ENCODE results near the gene RTTN. TPM values are rescaled to one million over a fixed set of nuclear protein-coding genes. Genes with fewer than 3 reads are reported as not detected.

RTTN gene
- total and polyA plus RNA-seq, 2 of the 4 experiments (the other 2 are of a cell fraction), result 5.8 to 19.9 TPM

DNA sequence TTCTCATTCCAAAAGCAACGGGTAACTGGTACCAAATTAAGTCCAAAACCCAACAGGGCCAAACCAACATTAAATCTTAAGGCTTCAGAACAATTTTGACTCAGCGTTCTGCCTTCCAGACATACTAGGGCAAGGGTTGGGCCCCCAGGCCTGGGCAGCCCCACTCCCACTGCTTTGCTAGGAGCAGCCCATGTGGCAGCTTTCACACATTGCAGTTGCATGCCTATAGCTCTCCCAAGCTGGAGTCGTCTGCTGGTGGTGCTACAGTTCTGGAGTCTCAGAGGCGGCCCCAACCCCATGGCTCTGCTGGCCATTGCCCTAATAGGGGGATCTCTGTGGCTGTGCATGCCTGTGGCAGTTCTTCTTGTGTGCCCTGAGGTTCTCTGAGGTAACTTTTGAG is 220.2 kb downstream of the RTTN start:
- intact Hi-C loops (cut with micrococcal nuclease) (no loop called here), in situ Hi-C loops (cut with MboI; ENCODE audit: low sequenced_read_pairs) (no loop called here), dilution Hi-C loops (cut with HindIII; ENCODE audit: low sequenced_read_pairs, unreplicated experiment) (no loop called here)
- Histone ChIP-seq H3K9me1 (ENCODE audit: insufficient read depth, low read length) (no peaks in the 10 kb centered on the region), H3K4ac (ENCODE audit: low read depth, low read length) (no peak overlapping the region), H3K9ac (ENCODE audit: low read depth, low read length) (no peak overlapping the region), H3K27ac (ENCODE audit: insufficient read depth, low read length) (no peak overlapping the region), H2BK5ac (ENCODE audit: low read depth, low read length, poor library complexity, severe bottlenecking) (no peak overlapping the region), H3K36me3 (ENCODE audit: control insufficient read depth, insufficient read depth, low read length) (no peaks in the 10 kb centered on the region), H4K5ac (ENCODE audit: low read depth, low read length) (no peak overlapping the region), H3K4me3 (ENCODE audit: insufficient read depth, low read depth, low read length) (no peak overlapping the region), H2AFZ (replicated peaks; ENCODE audit: low read length, poor library complexity) (no peak overlapping the region), H3K14ac (replicated peaks; ENCODE audit: low read depth, low read length) (no peak overlapping the region), H3K27me3 (ENCODE audit: control insufficient read depth, insufficient read depth, low read length) (no peaks in the 10 kb centered on the region), H4K91ac (ENCODE audit: insufficient read depth, low read depth, low read length) (no peak overlapping the region), H4K20me1 (ENCODE audit: insufficient read depth, low read length) (no peaks in the 10 kb centered on the region), H2AK9ac (replicated peaks; ENCODE audit: low read depth, low read length, poor library complexity) (no peak overlapping the region), H3K56ac (ENCODE audit: extremely low read depth, insufficient read depth, low read length) (no peak overlapping the region), H4K8ac (ENCODE audit: low read depth in 2 of 2, low read length in 2 of 2) (no peak overlapping the region), H3K4me2 (ENCODE audit: low read depth, low read length) (no peak overlapping the region), H2BK15ac (ENCODE audit: low read depth, low read length) (no peak overlapping the region), H3K18ac (ENCODE audit: low read depth, low read length) (no peak overlapping the region), H2AK5ac (ENCODE audit: low read depth, low read length) (no peak overlapping the region), H2BK20ac (ENCODE audit: low read depth, low read length) (no peak overlapping the region), H3K79me1 (ENCODE audit: low read depth in 1 of 2, low read length in 2 of 2) (no peaks in the 10 kb centered on the region), H2BK120ac (ENCODE audit: low read depth, low read length) (no peak overlapping the region), H3K4me1 (ENCODE audit: control insufficient read depth, insufficient read depth, low read length) (no peaks in the 10 kb centered on the region), H3K23ac (ENCODE audit: low read depth, low read length) (no peak overlapping the region), H3K9me3 (ENCODE audit: control insufficient read depth, insufficient read depth, low read length) (no peaks in the 10 kb centered on the region)
- no peak for TF ChIP-seq MAZ (IDR thresholded peaks at IDR 0.05; ENCODE audit: borderline replicate concordance, low read depth, low read length)
- TF ChIP-seq POLR2A (IDR thresholded peaks at IDR 0.05; ENCODE audit: low read depth, low read length), result no peak
- no peak for TF ChIP-seq FOS (IDR thresholded peaks at IDR 0.05; ENCODE audit: low read depth, low read length)
- TF ChIP-seq MAFK (IDR thresholded peaks at IDR 0.05; ENCODE audit: low read depth, low read length), result no peak
- TF ChIP-seq, protein P1, sequence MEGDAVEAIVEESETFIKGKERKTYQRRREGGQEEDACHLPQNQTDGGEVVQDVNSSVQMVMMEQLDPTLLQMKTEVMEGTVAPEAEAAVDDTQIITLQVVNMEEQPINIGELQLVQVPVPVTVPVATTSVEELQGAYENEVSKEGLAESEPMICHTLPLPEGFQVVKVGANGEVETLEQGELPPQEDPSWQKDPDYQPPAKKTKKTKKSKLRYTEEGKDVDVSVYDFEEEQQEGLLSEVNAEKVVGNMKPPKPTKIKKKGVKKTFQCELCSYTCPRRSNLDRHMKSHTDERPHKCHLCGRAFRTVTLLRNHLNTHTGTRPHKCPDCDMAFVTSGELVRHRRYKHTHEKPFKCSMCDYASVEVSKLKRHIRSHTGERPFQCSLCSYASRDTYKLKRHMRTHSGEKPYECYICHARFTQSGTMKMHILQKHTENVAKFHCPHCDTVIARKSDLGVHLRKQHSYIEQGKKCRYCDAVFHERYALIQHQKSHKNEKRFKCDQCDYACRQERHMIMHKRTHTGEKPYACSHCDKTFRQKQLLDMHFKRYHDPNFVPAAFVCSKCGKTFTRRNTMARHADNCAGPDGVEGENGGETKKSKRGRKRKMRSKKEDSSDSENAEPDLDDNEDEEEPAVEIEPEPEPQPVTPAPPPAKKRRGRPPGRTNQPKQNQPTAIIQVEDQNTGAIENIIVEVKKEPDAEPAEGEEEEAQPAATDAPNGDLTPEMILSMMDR (conservative IDR thresholded peaks at IDR 0.05; ENCODE audit: low read depth, low read length), result no peak
- TF ChIP-seq RCOR1 (IDR thresholded peaks at IDR 0.05; ENCODE audit: insufficient replicate concordance, low read length), result no peak
- TF ChIP-seq SMC3 (IDR thresholded peaks at IDR 0.05; ENCODE audit: low read depth, low read length), result no peak
- TF ChIP-seq CEBPB (IDR thresholded peaks at IDR 0.05; ENCODE audit: low read depth, low read length), result no peak
- TF ChIP-seq CHD1 (IDR thresholded peaks at IDR 0.05; ENCODE audit: low read depth, low read length), result no peak
- no peak for TF ChIP-seq RAD21 (IDR thresholded peaks at IDR 0.05; ENCODE audit: low read length)
- TF ChIP-seq MXI1 (IDR thresholded peaks at IDR 0.05; ENCODE audit: borderline replicate concordance, low read depth, low read length), result no peak
- TF ChIP-seq, protein P2, sequence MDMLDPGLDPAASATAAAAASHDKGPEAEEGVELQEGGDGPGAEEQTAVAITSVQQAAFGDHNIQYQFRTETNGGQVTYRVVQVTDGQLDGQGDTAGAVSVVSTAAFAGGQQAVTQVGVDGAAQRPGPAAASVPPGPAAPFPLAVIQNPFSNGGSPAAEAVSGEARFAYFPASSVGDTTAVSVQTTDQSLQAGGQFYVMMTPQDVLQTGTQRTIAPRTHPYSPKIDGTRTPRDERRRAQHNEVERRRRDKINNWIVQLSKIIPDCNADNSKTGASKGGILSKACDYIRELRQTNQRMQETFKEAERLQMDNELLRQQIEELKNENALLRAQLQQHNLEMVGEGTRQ (IDR thresholded peaks at IDR 0.05; ENCODE audit: low read depth, low read length), result no peak
- no peak for TF ChIP-seq RFX5 (IDR thresholded peaks at IDR 0.05; ENCODE audit: low read depth, low read length)
- TF ChIP-seq, protein P3, sequence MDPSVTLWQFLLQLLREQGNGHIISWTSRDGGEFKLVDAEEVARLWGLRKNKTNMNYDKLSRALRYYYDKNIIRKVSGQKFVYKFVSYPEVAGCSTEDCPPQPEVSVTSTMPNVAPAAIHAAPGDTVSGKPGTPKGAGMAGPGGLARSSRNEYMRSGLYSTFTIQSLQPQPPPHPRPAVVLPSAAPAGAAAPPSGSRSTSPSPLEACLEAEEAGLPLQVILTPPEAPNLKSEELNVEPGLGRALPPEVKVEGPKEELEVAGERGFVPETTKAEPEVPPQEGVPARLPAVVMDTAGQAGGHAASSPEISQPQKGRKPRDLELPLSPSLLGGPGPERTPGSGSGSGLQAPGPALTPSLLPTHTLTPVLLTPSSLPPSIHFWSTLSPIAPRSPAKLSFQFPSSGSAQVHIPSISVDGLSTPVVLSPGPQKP (IDR thresholded peaks at IDR 0.05; ENCODE audit: borderline replicate concordance, low read depth, low read length), result no peak
- TF ChIP-seq BHLHE40 (IDR thresholded peaks at IDR 0.05; ENCODE audit: low read depth, low read length), result no peak
- TF ChIP-seq NFE2L2 (IDR thresholded peaks at IDR 0.05; ENCODE audit: low read depth, low read length), result no peak
- ATAC-seq (ENCODE audit: low read depth) (no peak), DNase-seq (no peak)
- ChIA-PET CTCF (no interaction called here), POLR2A (ENCODE audit: unreplicated experiment) (no interaction called here)
- no TSS peak for BruUV-seq (replicated peaks)
- WGBS, 2 experiments (ENCODE audit: extremely low coverage in 2 of 2, insufficient read length in 1 of 2), result 100% methylated on average over 2 of the region's 4 CpGs; no CpG with 5 or more reads in 1 of the 2 experiments
